Gastrocnemius medialis (tissue), 4 donors: Measurements from ENCODE around the gene ZBTB7C. TPM values are rescaled to one million over a fixed set of nuclear protein-coding genes. Genes with fewer than 3 reads are reported as not detected.

Source experiments
- ATAC-seq, 2 donors: fragments of 150-250 bp; one replicate each; pipeline ENCODE4 v1.9.1; 2016
- DNase-seq, 2 donors: peaks; one replicate each; pipeline ENCODE4 v3.0.0-alpha.2; 2019
- H3K27ac ChIP-seq, 4 donors: fragments of 200-600 bp; sonication (generic); 1 replicate in 1 of 4; 2 replicates in 3 of 4; pipeline ENCODE4 v1.5.1; 2016 to 2018; ENCODE audit warnings: mild to moderate bottlenecking in 2 of 4, moderate library complexity in 1 of 4
- H3K27me3 ChIP-seq, 3 donors: fragments of 200-600 bp; sonication (generic) in 2 of 3; 1 replicate in 1 of 3; 2 replicates in 2 of 3; pipeline versions ENCODE4 v1.5.1 to v1.6.0; 2016 to 2019; ENCODE audit warnings: mild to moderate bottlenecking in 1 of 3, moderate library complexity in 1 of 3
- H3K36me3 ChIP-seq, 2 donors: fragments of 200-600 bp; sonication (generic) in 1 of 2; one replicate each; pipeline ENCODE4 v1.5.1; 2017 to 2018
- H3K4me1 ChIP-seq, 2 donors: fragments of 200-600 bp; sonication (generic) in 1 of 2; one replicate each; pipeline ENCODE4 v1.5.1; 2016 to 2017; ENCODE audit warnings: mild to moderate bottlenecking in 2 of 2
- H3K4me3 ChIP-seq, 4 donors: fragments of 200-600 bp; sonication (generic) in 3 of 4; 1 replicate in 1 of 4; 2 replicates in 3 of 4; pipeline ENCODE4 v1.5.1; 2016 to 2019; ENCODE audit warnings: mild to moderate bottlenecking in 2 of 4
- H3K9me3 ChIP-seq, 3 donors: fragments of 200-600 bp; sonication (generic) in 2 of 3; 1 replicate in 1 of 3; 2 replicates in 2 of 3; pipeline ENCODE4 v1.5.1; 2016 to 2019
- CTCF ChIP-seq, 5 experiments: fragments of 450-650 bp in 3 of 5; fragments of 200-600 bp in 2 of 5; sonication (generic) in 2 of 5; IDR thresholded peaks in 4 of 5; conservative IDR thresholded peaks in 1 of 5; 1 replicate in 4 of 5; 2 replicates in 1 of 5; pipeline ENCODE4 v1.5.1; 2016 to 2019; ENCODE audit warnings: antibody characterized with exemption in 5 of 5, mild to moderate bottlenecking in 3 of 5, moderate library complexity in 3 of 5
- POLR2A ChIP-seq, 2 donors: fragments of 450-650 bp; IDR thresholded peaks; one replicate each; pipeline ENCODE4 v1.6.1; 2017; ENCODE audit warnings: antibody characterized with exemption in 2 of 2, mild to moderate bottlenecking in 2 of 2, moderate library complexity in 2 of 2
- in situ Hi-C, 4 donors: fragments of 200-750 bp; cut with MboI; loops; one replicate each; pipeline versions ENCODE4 v1.15.0 to v1.8.0; 2017; ENCODE audit warnings: low sequenced_read_pairs in 4 of 4
- intact Hi-C: fragments of 100-400 bp; cut with DNase I; formaldehyde crosslinking; loops from one replicate; pipeline ENCODE4 v1.15.1; 2023; ENCODE audit warnings: low total_unique reads
- total RNA-seq, 4 donors: library from RNA; depleted of rRNA; stranded (reverse); fragments of >200 nt; gene quantifications; one replicate each; pipeline versions ENCODE4 v1.1.0 to v1.2.3, GENCODE V29; 2016

The ZBTB7C gene
- total RNA-seq, result 10 to 100 TPM in 1 of 4 donors, 1 to 10 TPM in 1, under 1 TPM in 2; 0.53 to 12.3 (median 1.1) TPM

- no peak for TF ChIP-seq POLR2A (IDR thresholded peaks at IDR 0.05)
- TF ChIP-seq CTCF (IDR thresholded peaks at IDR 0.05 in 4 of 5, conservative IDR thresholded peaks at IDR 0.05 in 1 of 5), result no peak
- peaks cover 14 to 38% (median 26%) of the 10 kb centered on the region in 3 donors for H3K27me3 ChIP-seq
- H3K36me3 ChIP-seq, result no peaks in the 10 kb centered on the region
- no peaks in the 10 kb centered on the region for H3K9me3 ChIP-seq
- ATAC-seq (peak; percentile 61 to 65), DNase-seq (no peak)
- in situ Hi-C loops (loop anchor here in 1 of 4 donors (25.0 kb wide), 1 partner anchor 247 kb away; no protein-coding TSS in a partner anchor), intact Hi-C loops (loop anchor here (2.0 to 10.0 kb wide), 3 partner anchors 114 to 478 kb away; partner anchors contain the start of gene SMAD2)
- H3K27ac ChIP-seq, result peak within 1 kb of the TSS; percentile 71 to 88 (median 78)
- peak within 1 kb of the TSS; percentile 78 to 88 (median 85) for H3K4me3 ChIP-seq
- peaks cover 10 to 11% of the 10 kb centered on the region in 2 donors for H3K4me1 ChIP-seq
Measured at GRCh38 chr18:48408727-48409590, at the start of gene ZBTB7C. Gene ZBTB7C (minus strand): TSS chr18:48409383.

- Histone ChIP-seq H3K27ac (no peak overlapping the region), H3K4me3 (no peak overlapping the region), H3K9me3 (no peaks in the 10 kb centered on the region), H3K27me3 (no peaks in the 10 kb centered on the region), H3K4me1 (no peaks in the 10 kb centered on the region), H3K36me3 (no peaks in the 10 kb centered on the region)
- no peak for DNase-seq
- ATAC-seq, result no peak
- in situ Hi-C loops (no loop called here), intact Hi-C loops (no loop called here)
- TF ChIP-seq POLR2A (IDR thresholded peaks at IDR 0.05) (no peak), CTCF (IDR thresholded peaks at IDR 0.05 in 4 of 5, conservative IDR thresholded peaks at IDR 0.05 in 1 of 5) (no peak)
Measured at GRCh38 chr18:48456838-48457237, 47.7 kb upstream of the ZBTB7C start.

GRCh38 chr18:48455555-48456478, 46.6 kb upstream of the ZBTB7C start:
- intact Hi-C loops (no loop called here), in situ Hi-C loops (no loop called here)
- Histone ChIP-seq H3K27me3 (no peaks in the 10 kb centered on the region), H3K36me3 (no peaks in the 10 kb centered on the region), H3K9me3 (no peaks in the 10 kb centered on the region), H3K4me1 (no peaks in the 10 kb centered on the region), H3K4me3 (no peak overlapping the region), H3K27ac (no peak overlapping the region)
- ATAC-seq, result peak; percentile 44 to 61
- no peak for TF ChIP-seq CTCF (IDR thresholded peaks at IDR 0.05 in 4 of 5, conservative IDR thresholded peaks at IDR 0.05 in 1 of 5)
- no peak for TF ChIP-seq POLR2A (IDR thresholded peaks at IDR 0.05)
- DNase-seq, result peak in 1 of 2 donors; percentile 28

- intact Hi-C loops, result no loop called here
- in situ Hi-C loops, result no loop called here
Measured at GRCh38 chr18:48454261-48454757, 45.1 kb upstream of the ZBTB7C start.

More at GRCh38 chr18:48454261-48454757, 45.1 kb upstream of the ZBTB7C start:
- ATAC-seq (no peak), DNase-seq (no peak)
- Histone ChIP-seq H3K4me3 (no peak overlapping the region), H3K27ac (no peak overlapping the region), H3K4me1 (no peaks in the 10 kb centered on the region), H3K27me3 (no peaks in the 10 kb centered on the region), H3K9me3 (no peaks in the 10 kb centered on the region), H3K36me3 (no peaks in the 10 kb centered on the region)
- TF ChIP-seq CTCF (IDR thresholded peaks at IDR 0.05 in 4 of 5, conservative IDR thresholded peaks at IDR 0.05 in 1 of 5), result no peak
- TF ChIP-seq POLR2A (IDR thresholded peaks at IDR 0.05), result no peak
